Fibroblast of skin of right biceps (primary cell): ENCODE measurements around the gene CTNND2.

ENCODE experiments used
- DNase-seq: peaks from one replicate; pipeline ENCODE4 v3.0.0-alpha.2; 2013

Gene CTNND2

GRCh38 chr5:11305245-11305644 lies 599.0 kb downstream of the CTNND2 start:
- no peak for DNase-seq

DNA sequence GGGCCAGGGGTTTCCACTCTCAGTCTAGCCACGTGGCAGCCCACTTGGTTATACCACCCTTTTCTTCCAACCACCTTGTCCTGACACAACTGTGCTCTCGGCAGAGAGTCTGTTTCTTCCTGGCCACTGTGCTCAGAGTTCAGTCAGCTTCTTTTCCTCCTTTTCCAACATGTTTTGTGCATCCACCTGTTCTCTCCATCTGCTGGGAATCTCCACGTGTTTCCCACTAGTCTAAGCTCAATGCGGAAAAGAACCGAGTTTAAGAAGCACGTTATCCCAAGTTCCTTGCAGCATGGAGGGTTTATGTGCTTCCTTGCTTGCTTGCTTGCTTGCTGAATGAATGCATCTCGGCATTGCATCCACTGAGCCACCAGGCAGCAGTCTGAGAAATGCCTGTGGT lies 599.6 kb downstream of the CTNND2 start:
- no peak for DNase-seq

DNA sequence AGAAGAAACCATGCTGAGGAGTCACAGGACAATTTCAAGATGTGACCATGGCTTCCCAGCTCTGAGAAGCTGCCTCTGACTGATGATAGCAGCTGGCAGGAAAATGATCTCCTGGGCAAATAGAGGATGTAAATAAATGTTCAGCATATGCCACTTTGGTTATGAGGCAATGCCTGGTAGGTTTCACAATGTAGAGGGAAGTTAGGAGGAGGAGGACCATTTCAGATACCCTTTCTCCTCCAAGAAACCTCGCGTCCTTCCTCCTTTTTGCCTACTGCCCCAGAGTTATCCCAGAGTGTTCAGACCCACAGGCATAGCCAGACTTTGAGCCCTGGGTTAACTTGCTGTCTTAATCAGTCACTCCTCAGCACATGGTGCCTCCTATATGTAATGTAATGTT lies 601.6 kb downstream of the CTNND2 start:
- no peak for DNase-seq

DNA sequence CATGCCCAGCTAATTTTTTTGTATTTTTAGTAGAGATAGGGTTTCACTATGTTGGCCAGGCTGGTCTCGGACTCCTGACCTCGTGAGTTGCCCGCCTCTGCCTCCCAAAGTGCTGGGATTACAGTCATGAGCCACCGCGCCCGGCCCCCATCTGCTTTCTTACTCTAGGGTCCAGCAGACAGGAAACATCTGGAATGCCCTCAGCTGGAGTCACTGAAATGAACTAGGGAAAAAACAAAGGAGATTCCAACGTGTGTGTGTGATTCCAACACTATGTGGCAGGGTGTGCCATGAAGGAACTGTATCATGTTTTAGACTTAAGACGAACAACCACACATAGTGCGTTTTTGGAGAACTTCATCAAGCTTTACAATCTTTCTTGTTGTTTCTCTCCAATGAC lies 603.1 kb downstream of the CTNND2 start:
- DNase-seq = no peak

DNA sequence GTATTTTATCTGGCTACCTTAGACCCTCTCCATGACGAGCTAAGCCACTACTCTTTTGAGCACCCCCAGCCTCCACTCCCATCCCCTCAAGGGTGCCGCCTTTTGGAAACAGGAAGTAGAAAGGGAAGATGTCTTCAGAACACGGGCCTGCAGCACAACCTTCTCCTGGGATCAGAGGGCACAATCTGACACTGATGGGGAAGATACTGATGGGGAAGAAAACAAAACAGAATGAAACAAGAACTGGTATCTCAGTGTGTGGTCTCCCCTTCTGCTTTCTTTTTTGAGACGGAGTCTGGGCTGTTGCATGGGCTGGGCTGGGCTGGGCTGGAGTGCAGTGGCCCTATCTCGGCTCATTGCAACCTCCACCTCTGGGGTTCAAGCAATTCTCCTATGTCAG lies 603.5 kb downstream of the CTNND2 start:
- DNase-seq = no peak

GRCh38 chr5:11298877-11299276 lies 605.4 kb downstream of the CTNND2 start:
- no peak for DNase-seq

- DNase-seq = no peak
Observed at GRCh38 chr5:11293523-11293922, 610.7 kb downstream of the CTNND2 start.

- no peak for DNase-seq
Observed at GRCh38 chr5:11292648-11293356, 611.4 kb downstream of the CTNND2 start.

DNA sequence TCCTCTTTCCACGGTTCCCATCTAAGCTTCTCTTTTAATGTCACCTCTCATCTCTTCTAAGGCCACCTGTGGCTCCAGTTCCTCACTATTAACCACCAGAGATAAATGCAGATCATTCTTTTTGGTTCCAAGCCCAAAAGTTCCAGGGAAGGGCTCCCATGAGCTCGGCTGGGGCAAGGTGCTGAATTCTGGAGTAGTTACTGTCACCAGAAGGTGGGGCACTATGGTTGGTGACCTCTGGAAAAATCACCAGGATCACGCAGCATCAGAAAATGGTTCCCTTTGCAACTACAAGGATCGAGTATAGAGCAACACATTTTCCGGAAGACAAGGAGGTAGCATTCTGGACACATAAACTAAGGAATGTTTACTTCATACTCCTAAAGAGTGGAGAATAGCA lies 614.5 kb downstream of the CTNND2 start:
- no peak for DNase-seq

GRCh38 chr5:11289208-11289607 lies 615.0 kb downstream of the CTNND2 start:
- no peak for DNase-seq

DNA sequence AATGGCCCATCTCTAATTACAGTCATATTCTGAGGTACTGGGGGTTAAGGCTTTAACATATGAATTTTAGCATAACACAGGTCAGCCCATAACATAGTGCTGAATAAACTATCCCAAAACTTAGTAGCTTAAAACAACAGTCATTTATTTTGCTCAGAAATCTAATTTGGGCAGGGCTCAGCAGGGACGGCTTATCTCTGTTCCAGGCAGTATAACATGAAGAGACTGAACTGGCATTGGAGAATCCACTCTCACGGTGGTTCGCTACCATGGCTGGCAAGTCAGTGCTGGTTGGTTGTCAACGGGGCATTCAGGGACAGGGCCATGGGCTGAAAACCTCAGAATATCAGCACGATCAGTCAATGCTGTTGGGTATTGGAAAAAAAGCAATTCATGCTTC lies 622.4 kb downstream of the CTNND2 start:
- no peak for DNase-seq

GRCh38 chr5:11277323-11277722 lies 626.9 kb downstream of the CTNND2 start:
- DNase-seq = no peak

- peak; percentile 1 for DNase-seq
Observed at GRCh38 chr5:11273180-11273903, 630.9 kb downstream of the CTNND2 start.

DNA sequence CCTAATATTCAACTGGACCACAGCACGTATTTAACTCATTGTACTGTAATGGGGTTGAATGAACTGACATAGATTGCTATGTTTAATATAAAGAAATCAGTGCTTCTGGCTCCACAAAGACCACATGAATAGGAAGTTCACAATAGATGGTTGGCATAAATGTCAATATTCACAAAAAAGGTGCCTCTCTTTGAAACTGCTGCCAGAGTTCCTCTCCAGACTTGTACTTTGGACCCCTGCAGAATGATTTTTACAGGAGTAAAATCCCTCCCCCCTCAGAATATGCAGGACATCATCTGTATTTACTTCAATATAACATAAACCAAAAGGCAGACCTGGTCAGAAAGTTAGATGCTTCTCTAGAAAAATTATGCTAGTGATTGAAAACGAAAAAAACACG lies 634.7 kb downstream of the CTNND2 start:
- no peak for DNase-seq

DNA sequence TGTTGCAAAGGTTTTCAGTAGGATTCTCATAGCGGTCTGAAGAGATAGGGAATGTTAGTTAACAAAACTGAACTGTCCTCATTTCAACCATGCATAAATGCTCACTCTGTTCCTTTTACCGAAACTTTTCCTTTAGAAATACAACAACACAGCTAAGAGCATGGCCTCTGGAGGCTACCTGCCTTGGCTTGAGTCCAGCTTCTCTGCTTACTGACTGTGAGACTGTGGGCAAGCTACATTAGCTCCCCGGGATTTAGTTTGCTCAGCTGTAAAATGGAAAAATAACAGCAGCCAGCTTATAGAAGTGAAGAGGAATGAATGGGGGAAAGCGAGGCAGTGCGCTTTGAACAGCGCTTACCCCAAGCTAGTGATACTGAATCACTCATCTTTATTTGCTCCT lies 635.4 kb downstream of the CTNND2 start:
- no peak for DNase-seq

- no peak for DNase-seq
Observed at GRCh38 chr5:11266331-11266730, 637.9 kb downstream of the CTNND2 start.

DNA sequence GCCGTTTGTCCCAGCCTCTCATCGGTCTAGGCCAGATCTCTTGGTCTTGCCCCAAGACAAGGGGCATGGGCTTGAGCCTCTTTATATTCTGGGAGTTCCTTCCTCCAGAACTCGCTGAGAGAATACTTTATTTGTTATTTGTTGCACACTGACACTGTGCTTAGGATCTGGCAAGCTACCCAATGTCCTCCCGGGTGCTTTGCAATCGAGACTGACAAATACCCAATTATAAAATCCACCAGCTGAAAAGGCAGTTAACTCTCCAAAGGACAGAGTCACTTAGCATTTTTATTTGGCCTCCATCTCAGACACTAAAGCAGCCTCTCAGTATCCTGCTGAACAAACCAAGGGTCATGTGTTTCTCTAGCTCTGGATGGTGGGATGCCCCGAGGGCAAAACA lies 643.0 kb downstream of the CTNND2 start:
- DNase-seq = no peak

- DNase-seq = no peak
Observed at GRCh38 chr5:11258001-11258400, 646.2 kb downstream of the CTNND2 start.

- DNase-seq = no peak
Observed at GRCh38 chr5:11252523-11252922, 651.7 kb downstream of the CTNND2 start.

- no peak for DNase-seq
Observed at GRCh38 chr5:11252075-11252474, 652.2 kb downstream of the CTNND2 start.

GRCh38 chr5:11251247-11251646 lies 653.0 kb downstream of the CTNND2 start:
- peak; percentile 18 for DNase-seq

DNA sequence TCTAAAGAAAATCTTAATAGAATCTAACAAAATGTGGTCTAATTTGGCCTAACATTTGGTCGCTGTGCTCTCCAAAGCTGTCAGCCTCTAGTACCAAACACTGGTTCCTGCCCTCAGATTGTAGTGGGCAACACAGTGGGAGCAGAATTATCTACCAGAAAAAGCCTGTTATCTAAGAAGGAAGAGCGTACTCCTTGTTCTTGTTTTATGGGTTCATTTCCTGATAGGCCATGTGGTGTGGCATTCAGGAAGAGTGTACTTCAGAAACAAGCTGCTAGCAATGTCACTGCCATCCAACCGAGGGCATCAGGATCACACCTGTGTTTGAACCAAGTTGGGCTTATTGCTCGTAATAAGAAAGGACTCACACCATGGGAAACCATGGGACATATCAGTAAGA lies 655.3 kb downstream of the CTNND2 start:
- DNase-seq = no peak

DNA sequence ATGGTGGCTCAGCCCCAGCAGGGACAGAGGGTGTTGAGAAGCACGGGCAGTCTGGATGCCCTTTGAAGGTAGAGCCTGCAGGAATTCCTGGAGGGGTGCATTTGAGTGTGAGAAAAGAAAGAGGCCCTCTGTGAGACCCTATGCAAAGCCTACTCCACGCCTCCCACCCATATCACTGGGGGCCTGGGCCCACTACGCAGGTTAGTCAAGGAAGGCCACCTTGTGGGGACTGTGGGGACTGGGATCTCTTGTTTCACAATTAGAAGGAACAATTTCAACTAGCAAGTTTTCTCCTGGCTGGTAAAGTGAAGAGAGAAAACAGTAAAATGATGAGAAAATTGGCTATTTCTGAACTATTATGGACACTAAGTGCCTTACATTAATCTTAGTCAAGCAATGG lies 657.0 kb downstream of the CTNND2 start:
- no peak for DNase-seq

DNA sequence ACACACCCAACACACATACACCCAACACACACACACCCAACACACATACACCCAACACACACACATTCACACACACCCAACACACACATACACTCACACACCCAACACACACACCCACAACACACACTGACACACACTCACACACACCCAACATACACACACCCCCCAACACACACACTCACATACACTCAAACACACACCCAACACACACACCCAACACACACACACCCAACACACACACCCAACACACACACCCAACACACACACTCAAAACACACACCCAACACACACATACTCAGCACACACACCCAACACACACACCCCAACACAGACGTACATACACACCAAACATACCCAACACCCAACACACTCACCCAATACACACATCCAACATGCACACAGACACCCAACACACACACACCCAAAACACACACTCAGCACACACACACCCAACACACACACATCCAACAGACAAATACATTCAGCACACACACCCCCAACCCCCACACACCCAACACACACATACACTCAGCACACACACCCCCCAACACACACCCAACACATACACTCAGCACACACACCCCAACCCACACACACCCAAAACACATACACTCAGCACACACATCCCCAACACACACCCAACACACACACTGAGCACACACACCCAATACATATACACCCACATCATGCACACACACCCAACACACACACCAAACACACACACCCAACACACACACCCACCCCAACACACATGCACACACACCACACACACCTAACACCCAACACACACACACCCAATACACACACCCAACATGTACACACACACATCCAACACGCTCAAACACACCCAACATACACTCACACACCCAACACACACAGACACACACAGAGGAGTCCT lies 663.7 kb downstream of the CTNND2 start:
- no peak for DNase-seq
